NT2/D1 (cell line): ENCODE data around the gene PRKG2.

Experiments
- DNase-seq: peaks from one replicate; pipeline ENCODE4 v3.0.0-alpha.2; 2011; ENCODE audit warnings: low read depth, low spot score
- H3K27me3 ChIP-seq: 2 replicates; pipeline ENCODE4 v1.6.0; 2011; ENCODE audit warnings: mild to moderate bottlenecking; ENCODE audit not compliant: insufficient read length, insufficient read depth
- H3K36me3 ChIP-seq: 2 replicates; pipeline ENCODE4 v1.6.1; 2011; ENCODE audit warnings: mild to moderate bottlenecking, low read length, mixed read lengths; ENCODE audit not compliant: insufficient read depth, insufficient read length
- H3K4me1 ChIP-seq: 2 replicates; pipeline ENCODE4 v1.5.1; 2011; ENCODE audit not compliant: insufficient read depth, insufficient read length
- H3K4me3 ChIP-seq: 2 replicates; pipeline ENCODE4 v1.5.1; 2011; ENCODE audit warnings: low read depth; ENCODE audit not compliant: insufficient read length
- H3K9ac ChIP-seq: 2 replicates; pipeline ENCODE4 v1.6.0; 2011; ENCODE audit warnings: low read depth; ENCODE audit not compliant: insufficient read length
- H3K9me3 ChIP-seq: 2 replicates; pipeline ENCODE4 v1.5.1; 2011; ENCODE audit warnings: mild to moderate bottlenecking, low read length; ENCODE audit not compliant: insufficient read depth
- SUZ12 ChIP-seq: IDR thresholded peaks from 2 replicates; pipeline ENCODE4 v1.6.1; 2011; ENCODE audit not compliant: insufficient read length, insufficient read depth; ENCODE audit errors: extremely low read depth
- YY1 ChIP-seq: IDR thresholded peaks from 2 replicates; pipeline ENCODE4 v1.6.1; 2011; ENCODE audit not compliant: insufficient read length, insufficient read depth
- ZNF274 ChIP-seq: IDR thresholded peaks from 2 replicates; pipeline ENCODE4 v1.6.1; 2011; ENCODE audit warnings: mild to moderate bottlenecking, low read depth, low read length

PRKG2 gene

GRCh38 chr4:81152839-81153713 is 61.9 kb downstream of the PRKG2 start:
- H3K4me3 ChIP-seq: peak overlapping the region; percentile 34
- no peaks in the 10 kb centered on the region for H3K36me3 ChIP-seq
- no peak overlapping the region for H3K9ac ChIP-seq
- H3K4me1 ChIP-seq: no peaks in the 10 kb centered on the region
- TF ChIP-seq ZNF274 (no peak), SUZ12 (no peak), YY1 (no peak)
- no peaks in the 10 kb centered on the region for H3K27me3 ChIP-seq
- no peaks in the 10 kb centered on the region for H3K9me3 ChIP-seq
- no peak for DNase-seq

GRCh38 chr4:81149976-81150375 is 65.0 kb downstream of the PRKG2 start:
- no peaks in the 10 kb centered on the region for H3K27me3 ChIP-seq
- H3K36me3 ChIP-seq: no peaks in the 10 kb centered on the region
- no peak for DNase-seq
- H3K4me3 ChIP-seq: no peak overlapping the region
- TF ChIP-seq SUZ12 (no peak), YY1 (no peak), ZNF274 (no peak)
- no peak overlapping the region for H3K9ac ChIP-seq
- H3K4me1 ChIP-seq: no peaks in the 10 kb centered on the region
- no peaks in the 10 kb centered on the region for H3K9me3 ChIP-seq

- Histone ChIP-seq H3K9me3 (no peaks in the 10 kb centered on the region), H3K4me1 (no peaks in the 10 kb centered on the region), H3K36me3 (no peaks in the 10 kb centered on the region), H3K4me3 (no peak overlapping the region), H3K27me3 (no peaks in the 10 kb centered on the region), H3K9ac (no peak overlapping the region)
- no peak for TF ChIP-seq SUZ12
- TF ChIP-seq ZNF274: no peak
- no peak for TF ChIP-seq YY1
- no peak for DNase-seq
Observed at GRCh38 chr4:81148576-81148975, 66.4 kb downstream of the PRKG2 start.

- no peaks in the 10 kb centered on the region for H3K36me3 ChIP-seq
- H3K27me3 ChIP-seq: no peaks in the 10 kb centered on the region
- no peak for DNase-seq
- no peak overlapping the region for H3K9ac ChIP-seq
- H3K4me1 ChIP-seq: no peaks in the 10 kb centered on the region
- TF ChIP-seq SUZ12: no peak
- TF ChIP-seq YY1: no peak
- no peak for TF ChIP-seq ZNF274
- no peaks in the 10 kb centered on the region for H3K9me3 ChIP-seq
- no peak overlapping the region for H3K4me3 ChIP-seq
Observed at GRCh38 chr4:81146466-81146865, 68.6 kb downstream of the PRKG2 start.

GRCh38 chr4:81143183-81143582 is 71.8 kb downstream of the PRKG2 start:
- no peak for DNase-seq
- Histone ChIP-seq H3K36me3 (no peaks in the 10 kb centered on the region), H3K4me3 (no peak overlapping the region), H3K9me3 (no peaks in the 10 kb centered on the region), H3K4me1 (no peaks in the 10 kb centered on the region), H3K27me3 (no peaks in the 10 kb centered on the region), H3K9ac (no peak overlapping the region)
- TF ChIP-seq SUZ12 (no peak), YY1 (no peak), ZNF274 (no peak)

- Histone ChIP-seq H3K27me3 (no peaks in the 10 kb centered on the region), H3K9ac (no peak overlapping the region), H3K4me1 (no peaks in the 10 kb centered on the region), H3K36me3 (no peaks in the 10 kb centered on the region), H3K4me3 (no peak overlapping the region), H3K9me3 (no peaks in the 10 kb centered on the region)
- no peak for TF ChIP-seq YY1
- no peak for DNase-seq
Observed at GRCh38 chr4:81142744-81143143, 72.3 kb downstream of the PRKG2 start.

GRCh38 chr4:81137894-81138293 is 77.1 kb downstream of the PRKG2 start:
- H3K4me1 ChIP-seq: no peaks in the 10 kb centered on the region
- no peaks in the 10 kb centered on the region for H3K27me3 ChIP-seq
- no peaks in the 10 kb centered on the region for H3K9me3 ChIP-seq
- H3K36me3 ChIP-seq: peaks cover 2% of the 10 kb centered on the region
- no peak for DNase-seq
- H3K4me3 ChIP-seq: no peak overlapping the region
- TF ChIP-seq SUZ12: no peak
- TF ChIP-seq YY1: no peak
- TF ChIP-seq ZNF274: no peak
- no peak overlapping the region for H3K9ac ChIP-seq
